PFSK-1 (cell line): Measurements from ENCODE around the gene CHRD.

Experiments used
- FOXP2 ChIP-seq: optimal IDR thresholded peaks from 2 replicates; pipeline ENCODE3; 2011; ENCODE audit warnings: borderline replicate concordance, control low read depth, inconsistent platforms; ENCODE audit not compliant: insufficient read depth; ENCODE audit errors: extremely low read length, extremely low read depth
- POLR2AphosphoS5 ChIP-seq: IDR thresholded peaks from 2 replicates; pipeline ENCODE4 v1.6.1; 2012; ENCODE audit warnings: low read depth, mild to moderate bottlenecking, control low read depth, low read length, moderate library complexity
- SIN3A ChIP-seq: IDR thresholded peaks from 2 replicates; pipeline ENCODE4 v1.6.1; 2012; ENCODE audit warnings: mild to moderate bottlenecking, low read length, moderate library complexity, borderline replicate concordance; ENCODE audit not compliant: insufficient read depth
- TAF1 ChIP-seq: IDR thresholded peaks from 2 replicates; pipeline ENCODE4 v1.6.1; 2012; ENCODE audit warnings: low read length, control low read depth, borderline replicate concordance; ENCODE audit not compliant: insufficient read depth
- TF ChIP-seq, protein P1 (sequence below), 2 experiments: IDR thresholded peaks; 2 replicates each; pipeline versions ENCODE4 v1.6.1 to v1.8.0; 2011 to 2012; ENCODE audit warnings: low read depth in 2 of 2, low read length in 2 of 2, control low read depth in 1 of 2, inconsistent platforms in 1 of 2, mild to moderate bottlenecking in 1 of 2, moderate library complexity in 1 of 2; ENCODE audit not compliant: insufficient read depth in 1 of 2

CHRD gene

GRCh38 chr3:184362668-184363546 is 16.9 kb upstream of the CHRD start:
- TF ChIP-seq POLR2AphosphoS5 (peak; percentile 65), FOXP2 (no peak), TAF1 (peak; percentile 59; the same call in 1 of the 2 replicates), SIN3A (no peak)
- TF ChIP-seq, protein P1, sequence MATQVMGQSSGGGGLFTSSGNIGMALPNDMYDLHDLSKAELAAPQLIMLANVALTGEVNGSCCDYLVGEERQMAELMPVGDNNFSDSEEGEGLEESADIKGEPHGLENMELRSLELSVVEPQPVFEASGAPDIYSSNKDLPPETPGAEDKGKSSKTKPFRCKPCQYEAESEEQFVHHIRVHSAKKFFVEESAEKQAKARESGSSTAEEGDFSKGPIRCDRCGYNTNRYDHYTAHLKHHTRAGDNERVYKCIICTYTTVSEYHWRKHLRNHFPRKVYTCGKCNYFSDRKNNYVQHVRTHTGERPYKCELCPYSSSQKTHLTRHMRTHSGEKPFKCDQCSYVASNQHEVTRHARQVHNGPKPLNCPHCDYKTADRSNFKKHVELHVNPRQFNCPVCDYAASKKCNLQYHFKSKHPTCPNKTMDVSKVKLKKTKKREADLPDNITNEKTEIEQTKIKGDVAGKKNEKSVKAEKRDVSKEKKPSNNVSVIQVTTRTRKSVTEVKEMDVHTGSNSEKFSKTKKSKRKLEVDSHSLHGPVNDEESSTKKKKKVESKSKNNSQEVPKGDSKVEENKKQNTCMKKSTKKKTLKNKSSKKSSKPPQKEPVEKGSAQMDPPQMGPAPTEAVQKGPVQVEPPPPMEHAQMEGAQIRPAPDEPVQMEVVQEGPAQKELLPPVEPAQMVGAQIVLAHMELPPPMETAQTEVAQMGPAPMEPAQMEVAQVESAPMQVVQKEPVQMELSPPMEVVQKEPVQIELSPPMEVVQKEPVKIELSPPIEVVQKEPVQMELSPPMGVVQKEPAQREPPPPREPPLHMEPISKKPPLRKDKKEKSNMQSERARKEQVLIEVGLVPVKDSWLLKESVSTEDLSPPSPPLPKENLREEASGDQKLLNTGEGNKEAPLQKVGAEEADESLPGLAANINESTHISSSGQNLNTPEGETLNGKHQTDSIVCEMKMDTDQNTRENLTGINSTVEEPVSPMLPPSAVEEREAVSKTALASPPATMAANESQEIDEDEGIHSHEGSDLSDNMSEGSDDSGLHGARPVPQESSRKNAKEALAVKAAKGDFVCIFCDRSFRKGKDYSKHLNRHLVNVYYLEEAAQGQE (IDR thresholded peaks at IDR 0.05; ENCODE audit: insufficient read depth in 1 of 2, low read depth in 2 of 2, low read length in 2 of 2): no peak

DNA sequence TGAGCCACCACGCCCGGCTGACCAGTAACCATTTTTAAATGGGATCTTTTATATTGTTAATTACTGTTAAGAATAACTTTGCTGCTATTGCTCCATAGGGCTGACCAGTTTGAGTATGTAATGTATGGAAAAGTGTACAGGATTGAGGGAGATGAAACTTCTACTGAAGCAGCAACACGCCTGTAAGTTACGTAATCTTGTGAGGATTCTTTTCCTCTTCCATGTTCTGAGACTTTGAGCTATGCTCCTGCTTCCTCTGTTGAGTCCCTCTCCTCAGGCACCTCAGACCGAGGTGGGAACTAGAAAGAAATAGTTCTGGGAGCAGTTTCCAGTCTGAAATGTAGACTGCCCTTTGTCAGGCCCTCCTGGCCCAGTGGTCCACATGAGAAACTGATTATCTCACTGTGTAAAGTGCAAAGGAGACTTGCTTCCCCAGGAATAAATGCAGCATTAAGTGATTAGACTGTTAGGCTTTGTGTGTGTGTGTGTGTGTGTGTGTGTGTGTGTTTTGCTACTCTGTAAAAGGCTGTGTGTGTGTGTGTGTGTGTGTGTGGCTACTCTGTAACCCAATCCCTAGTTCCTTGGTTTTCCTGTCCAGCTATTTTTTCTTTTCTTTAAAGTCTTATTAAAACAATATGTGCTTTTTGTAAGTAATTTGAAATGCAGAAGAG is 13.1 kb upstream of the CHRD start:
- TF ChIP-seq FOXP2 (no peak), SIN3A (no peak)

DNA sequence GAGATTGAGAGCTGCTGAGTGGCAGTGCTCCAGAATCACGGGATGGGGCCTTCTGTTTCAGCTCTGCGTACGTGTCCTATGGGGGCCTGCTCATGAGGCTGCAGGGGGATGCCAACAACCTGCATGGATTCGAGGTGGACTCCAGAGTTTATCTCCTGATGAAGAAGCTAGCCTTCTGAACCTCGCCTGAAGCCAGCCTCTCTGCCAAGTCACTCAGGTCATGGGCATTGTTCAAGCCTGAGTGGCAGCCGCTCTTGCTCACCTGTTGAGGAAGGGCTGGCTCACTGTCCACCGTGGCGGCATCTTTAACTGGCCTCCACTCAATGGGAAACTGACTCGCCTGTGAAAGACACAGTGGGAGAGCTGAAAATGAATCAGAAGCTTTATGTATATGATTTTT is 11.7 kb upstream of the CHRD start:
- TF ChIP-seq FOXP2 (no peak), SIN3A (no peak), TAF1 (no peak), POLR2AphosphoS5 (no peak)
- TF ChIP-seq, protein P1 (IDR thresholded peaks at IDR 0.05; ENCODE audit: insufficient read depth in 1 of 2, low read depth in 2 of 2, low read length in 2 of 2): no peak

DNA sequence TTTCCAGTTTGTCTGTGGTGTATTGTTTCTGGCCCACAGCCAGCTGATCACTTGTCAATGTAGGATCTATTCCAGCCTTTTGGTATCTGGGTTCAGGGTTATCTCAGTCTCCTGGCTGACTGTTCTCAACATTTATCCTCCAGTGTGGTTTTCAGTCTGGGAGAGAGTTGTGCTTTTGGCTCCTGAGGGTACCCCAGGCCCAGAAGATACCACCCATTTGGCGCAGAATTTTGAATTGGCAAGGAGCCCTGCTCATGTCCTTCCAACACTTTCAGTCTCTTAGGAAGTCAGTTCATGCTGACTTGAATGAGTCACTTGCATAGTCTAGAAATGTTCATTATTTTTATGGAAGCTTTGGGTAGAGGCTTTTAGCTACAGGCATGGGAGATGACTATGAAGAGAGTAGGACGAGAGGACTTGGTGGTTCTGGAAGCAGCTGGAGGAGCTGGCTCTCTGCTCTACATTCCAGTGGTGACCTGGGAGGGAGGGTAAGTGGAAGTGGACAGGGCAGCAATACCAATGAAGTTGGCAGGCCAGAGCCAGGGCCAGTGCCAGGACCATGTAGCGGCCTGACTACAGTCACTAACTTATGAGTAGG is 11.2 kb upstream of the CHRD start:
- TF ChIP-seq SIN3A: no peak
- no peak for TF ChIP-seq TAF1
- TF ChIP-seq, protein P1 (IDR thresholded peaks at IDR 0.05; ENCODE audit: insufficient read depth in 1 of 2, low read depth in 2 of 2, low read length in 2 of 2): no peak
- no peak for TF ChIP-seq FOXP2
- no peak for TF ChIP-seq POLR2AphosphoS5

DNA sequence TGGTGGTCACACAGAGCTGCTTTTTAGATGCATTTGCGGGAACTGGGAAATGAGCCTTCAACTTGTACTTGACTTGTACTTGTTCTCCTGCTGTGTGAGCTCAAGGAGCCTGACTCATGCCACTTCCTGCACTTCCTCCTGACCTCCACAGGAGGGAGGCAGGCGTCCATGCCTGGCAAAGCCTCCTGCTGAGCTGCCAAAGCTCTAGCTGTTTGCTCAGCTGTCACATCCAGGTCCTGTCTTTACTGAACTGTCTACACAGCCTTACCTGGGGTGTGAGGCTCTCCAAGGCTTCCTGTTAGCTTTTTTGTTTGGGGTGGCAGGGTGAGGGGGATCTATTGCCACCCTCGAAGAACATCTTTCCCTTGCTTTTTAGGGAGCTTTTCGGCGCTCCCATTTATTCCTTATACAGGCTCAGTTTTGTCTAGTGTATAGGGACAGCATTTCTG is 8.3 kb upstream of the CHRD start:
- TF ChIP-seq TAF1: no peak
- TF ChIP-seq SIN3A: no peak
- TF ChIP-seq FOXP2: no peak
